Erythroblast (primary cell): ENCODE data around the gene DLK2.

ENCODE experiments used
- DNase-seq, 2 experiments: peaks; one replicate each; lab custom pipeline; 2025; lab: John Stamatoyannopoulos, UW
- GATA1 ChIP-seq: IDR thresholded peaks from 2 replicates; pipeline ENCODE4 v1.6.1; 2011; ENCODE audit warnings: low read depth, mild to moderate bottlenecking, control low read depth, low read length, moderate library complexity
- POLR2A ChIP-seq: IDR thresholded peaks from 2 replicates; pipeline ENCODE4 v1.6.1; 2011; ENCODE audit warnings: mild to moderate bottlenecking, low read length

Gene DLK2

DNA sequence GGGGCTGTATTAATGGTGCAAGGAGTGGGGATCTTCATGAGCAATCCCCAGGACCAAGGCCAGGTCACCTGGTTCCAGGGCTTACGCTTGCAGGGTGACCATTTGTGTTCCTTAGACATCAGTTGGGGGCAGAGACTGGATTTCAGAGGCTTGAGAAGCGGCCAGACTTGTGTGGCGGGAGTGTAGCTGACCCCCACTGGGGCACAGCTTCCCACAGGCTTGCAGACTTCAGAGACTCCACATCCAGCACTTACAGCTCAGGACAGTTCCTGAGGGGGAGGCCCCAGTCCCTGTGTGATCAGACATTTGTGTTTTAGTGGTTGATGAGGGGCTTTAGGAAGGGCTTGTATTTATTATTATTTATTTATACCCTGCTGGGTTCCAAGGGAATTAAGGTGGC, 37.3 kb upstream of the DLK2 start:
- TF ChIP-seq POLR2A (no peak), GATA1 (no peak)
- DNase-seq = no peak

DNA sequence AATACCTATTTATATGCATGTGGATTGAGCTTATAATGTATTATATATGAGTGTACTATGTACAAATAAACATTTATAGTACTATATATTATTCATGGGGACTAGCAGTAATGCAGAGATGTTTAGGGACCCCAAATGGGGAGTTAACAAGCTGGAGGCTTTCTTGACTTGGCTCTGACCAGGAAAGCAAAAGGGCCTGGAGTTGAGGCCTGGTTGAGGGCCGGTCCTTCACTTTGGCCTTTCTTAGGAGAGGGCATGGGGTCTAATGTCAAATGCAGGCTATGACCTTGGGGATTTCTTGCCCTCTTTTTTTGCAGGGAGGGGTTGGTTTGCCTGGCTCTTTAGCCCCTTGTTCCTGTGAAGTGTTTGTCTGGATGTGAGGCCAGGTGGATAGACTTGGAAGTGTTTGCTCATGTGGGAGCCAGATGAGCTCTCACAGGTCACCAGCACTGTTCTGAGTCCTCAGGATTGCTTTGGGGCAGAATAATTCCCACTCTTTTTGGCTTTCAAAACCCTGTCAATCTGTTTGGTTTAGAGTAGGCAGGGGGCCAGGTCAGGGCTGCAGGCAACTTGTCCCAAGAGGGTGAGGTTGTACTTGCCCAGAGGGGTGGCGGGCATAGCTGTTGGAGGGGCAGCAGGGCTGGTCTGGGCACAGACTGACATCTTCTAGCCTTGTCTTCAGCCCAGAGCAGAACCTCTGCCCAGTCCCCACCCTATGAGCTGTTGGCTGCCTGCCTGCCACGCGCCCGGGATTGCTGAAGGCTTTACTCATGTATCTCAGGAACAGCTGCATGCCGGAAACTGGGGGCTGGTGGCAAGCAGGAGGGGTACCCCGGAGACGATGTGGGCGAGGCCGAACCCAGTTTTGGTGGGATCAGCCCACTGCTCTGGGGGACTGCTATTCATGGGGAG, 36.7 kb upstream of the DLK2 start:
- DNase-seq = no peak
- TF ChIP-seq GATA1 (no peak), POLR2A (no peak)

DNA sequence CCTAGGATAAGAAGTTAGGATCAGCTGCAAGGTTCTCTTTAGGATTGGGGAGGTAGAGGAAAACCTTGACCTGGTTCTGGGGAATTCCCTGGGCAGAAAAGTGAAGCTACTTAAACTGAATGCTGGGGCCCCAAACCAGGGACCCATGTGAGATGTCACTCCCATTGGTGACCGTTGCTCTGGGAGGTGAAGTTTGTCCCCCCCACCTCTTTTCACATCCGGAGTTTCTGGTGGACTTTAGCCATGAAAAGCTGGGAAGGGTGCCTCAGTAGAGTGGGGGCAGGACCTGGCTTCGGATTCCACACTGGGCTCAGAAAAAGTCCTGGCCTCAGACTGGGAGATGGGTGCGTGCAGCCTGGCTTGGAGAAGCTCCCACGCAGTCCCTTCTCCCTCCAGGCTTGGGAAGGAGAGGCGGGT, 35.2 kb upstream of the DLK2 start:
- TF ChIP-seq POLR2A (no peak), GATA1 (no peak)
- no peak for DNase-seq

DNA sequence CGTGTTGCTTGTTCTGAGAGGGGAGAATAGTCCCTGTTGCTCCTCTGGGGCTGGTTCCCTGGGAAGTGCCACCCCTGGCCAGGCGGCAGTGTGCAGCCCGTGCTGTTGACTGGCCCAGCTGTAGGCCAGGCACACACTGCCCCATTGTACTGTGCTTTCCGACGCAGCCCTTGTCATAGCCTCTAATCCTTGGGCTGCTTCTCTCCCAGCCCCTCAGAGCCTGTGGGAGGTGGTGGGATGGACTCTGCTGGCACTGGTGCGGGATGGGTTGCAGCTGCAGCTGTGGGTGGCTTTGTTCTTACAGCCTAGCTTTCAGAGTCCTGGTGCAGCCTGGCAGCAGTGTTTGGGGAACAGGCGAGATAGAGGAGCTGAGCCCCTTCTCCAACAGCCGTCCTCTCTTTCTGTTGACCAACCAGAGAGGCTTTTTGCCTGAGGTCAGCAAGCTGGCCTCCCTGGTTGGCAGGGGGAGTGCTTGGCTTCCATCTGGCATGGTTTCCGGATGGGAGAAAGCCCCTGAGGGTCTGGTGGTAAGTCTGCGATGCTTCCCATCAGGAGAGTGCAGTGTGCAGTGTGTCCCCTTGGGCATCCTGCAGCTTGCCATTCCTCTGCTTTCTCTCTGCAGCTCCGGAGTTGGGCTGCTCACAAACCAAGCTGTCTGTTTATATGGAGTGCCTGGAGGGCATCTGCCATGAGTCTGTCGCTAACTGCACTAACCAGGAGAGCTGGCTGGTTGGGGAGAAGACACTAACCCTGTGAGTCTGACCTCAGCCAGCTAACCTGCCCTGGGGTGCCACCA, 34.1 kb upstream of the DLK2 start:
- TF ChIP-seq GATA1 = no peak
- no peak for TF ChIP-seq POLR2A
- DNase-seq = no peak

DNA sequence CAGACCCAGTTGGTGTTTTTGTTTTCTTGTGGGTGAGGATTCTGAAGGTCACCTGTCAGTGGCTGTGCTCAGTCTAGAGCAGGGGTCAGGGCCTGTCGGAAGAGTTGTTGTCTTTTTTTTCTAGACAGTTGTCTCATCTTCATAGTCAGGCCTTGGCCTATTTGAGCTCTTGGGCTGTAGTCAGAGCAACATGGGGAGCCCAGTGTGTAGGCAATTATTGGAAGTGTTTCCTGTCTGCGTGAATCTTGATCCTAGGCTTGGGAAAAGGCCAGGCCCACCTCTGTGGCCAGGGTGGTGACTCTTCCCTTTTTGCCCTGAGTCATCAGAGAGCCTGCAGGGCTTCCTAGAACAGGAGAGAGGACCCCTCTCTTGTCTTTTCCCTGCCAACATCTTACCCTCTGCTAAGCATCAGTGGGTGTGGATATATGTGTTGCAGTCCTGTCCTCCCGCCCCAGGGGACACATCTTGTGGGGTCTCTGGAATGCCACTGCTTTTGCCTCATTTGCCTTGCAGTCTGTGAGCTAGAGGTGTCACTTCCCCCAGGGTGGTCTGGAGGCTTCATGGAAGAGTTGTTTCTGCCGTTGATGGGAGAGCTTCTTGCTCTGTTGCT, 33.4 kb upstream of the DLK2 start:
- TF ChIP-seq GATA1 (no peak), POLR2A (no peak)
- DNase-seq = no peak

DNA sequence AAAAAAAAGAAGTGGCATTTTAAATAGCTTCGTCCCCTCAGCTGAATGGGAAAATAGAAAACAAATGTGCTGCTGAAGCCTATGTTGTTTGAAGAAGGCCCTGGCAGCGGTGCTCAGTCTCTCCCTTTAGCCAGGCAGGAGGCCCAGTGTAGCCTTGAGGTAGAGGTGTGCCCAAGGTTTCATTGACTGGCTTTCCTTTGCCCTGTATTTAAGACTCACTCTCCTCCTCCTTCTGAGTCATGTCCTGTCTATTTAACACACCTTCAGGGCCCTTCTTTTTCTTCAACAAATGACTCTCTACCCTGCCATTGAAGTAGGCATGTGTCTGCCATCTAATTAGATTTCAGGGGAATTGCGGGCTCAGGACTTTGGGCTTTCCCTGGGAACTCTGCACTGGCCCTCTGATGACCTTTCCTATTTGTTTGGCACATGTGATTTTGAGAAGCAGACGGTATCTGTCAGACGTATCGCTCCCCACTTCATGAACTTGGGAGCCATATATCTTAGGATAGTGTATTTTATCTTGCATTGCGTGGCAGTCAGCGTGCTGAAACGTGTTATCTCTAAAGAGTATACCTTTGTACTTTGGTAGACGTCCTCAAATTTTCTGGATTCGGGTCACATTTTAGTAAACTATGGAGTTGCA, 26.4 kb upstream of the DLK2 start:
- DNase-seq = no peak
- TF ChIP-seq POLR2A (no peak), GATA1 (no peak)

DNA sequence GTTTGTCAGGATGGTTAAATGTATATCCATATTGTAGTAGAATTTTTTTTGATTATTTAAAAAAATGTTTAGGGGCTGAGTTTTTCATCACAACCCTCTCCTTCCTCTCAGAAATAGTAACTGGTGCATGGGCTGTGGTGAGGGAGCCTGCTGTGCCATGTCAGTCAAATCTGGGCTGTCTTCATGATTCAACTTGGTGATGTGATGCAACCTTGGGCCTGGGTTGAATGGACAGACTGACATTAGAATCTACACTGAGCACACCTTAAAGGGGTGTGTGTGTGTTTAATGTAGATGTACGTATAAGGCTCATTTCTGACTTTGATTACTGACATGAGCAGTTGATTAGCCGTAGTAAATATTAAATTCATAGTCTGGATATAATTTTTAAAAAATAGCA, 25.7 kb upstream of the DLK2 start:
- peak in 1 of 2 experiments; percentile 7 for DNase-seq
- TF ChIP-seq POLR2A = no peak
- no peak for TF ChIP-seq GATA1

DNA sequence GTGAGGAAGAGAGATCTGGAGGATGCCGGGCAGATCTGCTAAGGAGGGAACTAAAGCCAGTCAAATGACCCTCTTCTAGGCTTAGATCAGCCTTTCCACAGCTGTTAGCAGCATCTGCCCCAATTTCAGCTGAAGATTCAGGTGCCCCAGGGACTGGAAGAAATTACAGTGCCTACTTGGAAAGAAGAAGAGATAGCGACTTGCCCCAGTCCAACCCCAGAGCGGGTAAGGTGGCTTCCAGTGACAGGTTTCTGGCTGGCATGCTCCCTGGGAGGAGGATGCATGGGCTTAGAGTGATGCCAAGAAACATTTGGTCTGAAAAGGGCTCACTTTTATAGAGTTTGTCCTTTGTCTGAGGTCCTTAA, 22.6 kb upstream of the DLK2 start:
- no peak for TF ChIP-seq GATA1
- no peak for TF ChIP-seq POLR2A
- DNase-seq = peak; percentile 45 to 63

DNA sequence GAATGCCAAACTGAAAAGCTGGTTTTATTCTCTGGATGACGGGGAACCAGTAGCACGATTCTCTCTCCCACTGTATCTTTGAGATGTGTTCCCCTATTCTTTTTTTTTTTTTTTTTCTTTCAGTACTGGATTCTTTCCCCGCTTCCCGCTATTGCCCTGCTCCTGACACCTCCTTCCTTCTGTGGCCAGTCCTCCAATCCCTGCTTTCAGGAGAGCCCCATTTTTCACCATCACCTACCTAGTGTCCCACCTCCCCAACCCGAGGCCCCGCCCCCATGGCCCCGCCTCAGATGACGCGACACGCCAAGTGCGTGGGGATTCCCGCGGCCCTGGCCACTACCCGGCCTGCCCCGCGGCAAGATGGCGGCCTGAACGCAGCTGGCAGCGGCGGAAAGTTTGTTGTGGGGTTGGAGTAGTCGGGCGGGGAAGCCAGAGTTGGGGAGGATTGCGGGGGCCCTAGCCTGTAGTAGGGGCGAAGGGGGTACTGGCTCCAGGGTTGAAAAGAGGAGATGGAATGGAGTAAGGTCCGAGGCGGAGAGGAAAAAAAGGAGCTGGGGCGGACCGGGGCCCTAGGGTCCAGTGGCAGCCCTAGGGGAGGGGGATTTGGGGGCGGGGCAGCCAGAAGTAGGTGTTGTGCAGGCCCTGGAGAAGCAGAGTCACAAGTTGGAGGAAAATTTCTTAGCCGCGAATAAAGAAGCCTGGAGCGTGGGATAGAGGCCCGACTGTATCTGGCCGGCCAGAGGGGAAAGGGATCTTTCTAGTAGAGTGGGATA, 22.1 kb upstream of the DLK2 start, which contains the start of gene TJAP1:
Gene TJAP1 (plus strand): TSS at position 336 of the 773 bp plus-strand sequence. CDS start 21,432 bp downstream, outside the sequence.
- DNase-seq = peak; percentile 88 to 92
- TF ChIP-seq POLR2A (peak; percentile 47), GATA1 (no peak)

DNA sequence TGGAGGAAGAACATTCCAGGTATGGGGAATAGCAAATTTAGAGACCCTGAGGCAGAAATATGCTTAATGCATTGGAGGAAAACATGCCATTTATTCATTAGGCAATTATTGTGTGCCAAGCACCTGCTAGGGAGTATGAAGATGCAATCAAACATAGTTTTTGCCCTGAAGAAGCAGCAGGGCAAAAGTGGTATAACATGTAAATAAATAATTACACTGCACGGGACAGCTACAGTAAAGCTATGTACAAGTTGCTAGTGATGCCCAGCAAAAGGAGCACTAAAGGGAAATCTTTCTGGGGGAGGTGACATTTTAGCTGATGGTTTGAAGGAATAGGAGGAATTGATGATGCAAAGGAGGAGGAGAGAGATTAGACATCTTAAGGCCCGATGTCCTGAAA, 21.4 kb upstream of the DLK2 start:
- DNase-seq = peak in 1 of 2 experiments; percentile 35
- TF ChIP-seq POLR2A (no peak), GATA1 (no peak)

DNA sequence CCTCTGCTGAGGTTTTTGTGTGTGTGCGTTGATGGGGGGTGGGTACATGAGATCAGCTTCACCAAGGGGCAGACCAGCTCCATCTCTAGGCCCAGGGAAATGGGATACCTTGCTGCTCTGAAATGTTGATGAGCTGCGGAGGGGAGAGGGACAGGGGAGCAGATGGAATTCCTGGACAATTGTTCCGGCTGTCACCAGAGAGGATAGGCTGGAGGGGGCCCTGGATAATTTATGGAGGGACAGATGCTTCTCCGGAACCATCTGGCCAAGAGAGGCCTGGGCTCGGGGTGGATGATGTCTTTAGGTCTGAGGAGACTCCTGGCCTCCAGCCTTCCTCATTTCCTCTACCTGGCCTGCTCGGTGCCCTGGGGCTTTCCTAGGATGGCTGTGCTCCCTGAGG, 20.2 kb upstream of the DLK2 start:
- DNase-seq = no peak
- TF ChIP-seq GATA1 (no peak), POLR2A (no peak)

DNA sequence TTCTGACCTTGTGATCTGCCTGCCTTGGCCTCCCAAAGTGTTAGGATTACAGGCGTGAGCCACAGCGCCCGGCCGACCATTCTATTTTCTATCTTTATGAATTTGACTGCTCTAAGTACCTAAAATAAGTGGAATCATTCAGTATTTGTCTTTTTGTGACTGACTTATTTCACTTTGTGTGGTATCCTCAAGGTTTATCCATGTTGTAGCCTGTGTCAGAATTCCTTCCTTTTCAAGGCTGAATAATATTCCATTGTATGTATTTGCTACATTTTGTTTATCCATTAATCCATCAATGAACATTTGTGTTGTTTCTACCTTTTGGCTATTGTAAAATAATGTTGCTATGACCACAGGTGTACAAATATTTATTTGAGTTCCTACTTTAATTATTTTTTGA, 17.2 kb upstream of the DLK2 start:
- DNase-seq = no peak
- TF ChIP-seq GATA1 = no peak

DNA sequence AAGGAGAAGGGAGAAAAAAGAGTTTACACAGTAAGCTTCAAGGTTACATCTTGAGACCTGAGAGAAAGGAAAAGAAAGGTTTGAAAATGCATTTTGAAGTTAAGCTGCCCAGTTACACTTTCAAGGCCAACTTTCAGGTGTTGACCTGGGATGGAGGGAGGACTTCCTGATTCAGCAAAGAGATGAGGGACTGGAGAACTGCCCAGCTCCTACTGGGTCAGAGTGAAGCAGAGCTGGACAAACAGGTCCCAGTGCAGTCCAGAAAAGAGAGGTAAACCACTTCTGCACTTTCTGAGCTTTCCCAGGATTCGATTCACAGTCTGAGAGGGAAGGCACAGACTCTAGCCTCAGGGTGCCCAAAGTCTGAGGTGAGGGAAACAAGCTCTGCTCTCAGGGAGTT, 16.1 kb upstream of the DLK2 start:
- no peak for DNase-seq
- TF ChIP-seq GATA1 = no peak
- TF ChIP-seq POLR2A = no peak
